Right lung (tissue), 5 donors: ENCODE data around the gene CCL8. TPM values are rescaled to one million over a fixed set of nuclear protein-coding genes. Genes with fewer than 3 reads are reported as not detected.

ENCODE experiments used
- DNase-seq, 2 donors: peaks; one replicate each; pipeline ENCODE4 v3.0.0-alpha.2; 2013
- polyA plus RNA-seq, 5 donors: library from polyadenylated mRNA; unstranded; fragments of 120-200 nt; gene quantifications; one replicate each; pipeline versions ENCODE4 v1.2.1 to v1.2.3, GENCODE V29; 2013; ENCODE audit warnings: inconsistent platforms in 1 of 5, low replicate concordance in 1 of 5; ENCODE audit not compliant: insufficient read length in 5 of 5, insufficient read depth in 1 of 5

Gene CCL8
- polyA plus RNA-seq, 5 donors, result 0.38 to 0.68 (median 0.49) TPM

DNA sequence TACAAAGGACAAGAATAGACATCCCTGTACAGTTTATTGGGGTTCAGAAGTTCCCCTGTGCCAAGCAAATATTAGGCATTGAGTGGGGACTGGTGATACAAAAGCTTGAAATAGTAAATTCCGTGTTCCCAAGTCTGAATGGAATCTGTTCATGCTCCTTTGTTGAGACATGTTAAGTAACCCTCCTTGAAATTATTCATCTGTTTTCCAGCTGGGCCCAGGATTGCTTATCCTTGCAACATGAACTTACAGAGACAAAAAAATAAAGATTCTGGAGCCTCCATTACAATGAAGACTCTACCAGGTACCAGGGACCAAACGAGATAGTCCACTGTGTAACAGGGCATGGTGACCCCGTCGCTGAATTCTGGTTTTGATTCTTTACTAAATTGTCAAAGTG, 6.1 kb upstream of the CCL8 start:
- peak in 1 of 2 donors; percentile 37 for DNase-seq

DNA sequence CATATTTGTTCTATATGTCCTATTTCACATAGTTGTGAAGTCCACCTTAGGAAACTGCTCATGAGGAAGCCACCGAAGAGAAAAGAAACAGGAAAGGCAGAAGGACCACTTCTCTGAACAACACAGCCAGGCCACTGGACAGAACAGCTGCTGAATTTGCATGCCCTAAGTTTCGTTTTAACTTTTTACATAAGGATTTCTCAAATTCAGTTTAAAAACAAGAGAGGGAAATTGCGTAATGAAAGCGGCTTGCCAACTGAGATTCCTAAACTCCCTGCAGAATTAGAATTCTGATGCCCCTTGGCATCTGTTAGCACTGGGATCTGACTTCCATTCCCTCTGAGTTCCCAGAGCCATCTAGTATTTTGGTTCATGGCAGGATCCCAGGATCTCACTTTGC, 5.0 kb upstream of the CCL8 start:
- peak; percentile 64 to 70 for DNase-seq

- no peak for DNase-seq
Observed at GRCh38 chr17:34318474-34318873, 761 bp upstream of the CCL8 start.

- no peak for DNase-seq
Observed at GRCh38 chr17:34321964-34322363, 2.7 kb downstream of the CCL8 start.

DNA sequence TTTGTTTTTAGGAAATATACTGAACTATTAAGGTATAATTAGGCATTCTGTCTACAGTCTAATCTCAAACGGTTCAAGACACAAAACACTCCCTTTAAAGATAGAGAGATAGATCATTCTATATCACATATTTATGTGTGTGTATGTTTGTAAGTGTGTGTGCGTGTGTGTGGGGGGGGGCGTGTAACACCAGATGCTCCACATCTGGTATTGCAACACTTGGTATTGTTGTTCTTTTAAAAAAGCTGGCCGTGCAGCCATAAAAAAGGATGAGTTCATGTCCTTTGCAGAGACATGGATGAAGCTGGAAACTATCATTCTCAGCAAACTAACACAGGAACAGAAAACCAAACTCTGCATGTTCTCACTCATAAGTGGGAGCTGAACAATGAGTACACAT, 8.3 kb downstream of the CCL8 start:
- DNase-seq, result peak; percentile 76 to 82

- no peak for DNase-seq
Observed at GRCh38 chr17:34337701-34338100, 18.5 kb downstream of the CCL8 start.

DNA sequence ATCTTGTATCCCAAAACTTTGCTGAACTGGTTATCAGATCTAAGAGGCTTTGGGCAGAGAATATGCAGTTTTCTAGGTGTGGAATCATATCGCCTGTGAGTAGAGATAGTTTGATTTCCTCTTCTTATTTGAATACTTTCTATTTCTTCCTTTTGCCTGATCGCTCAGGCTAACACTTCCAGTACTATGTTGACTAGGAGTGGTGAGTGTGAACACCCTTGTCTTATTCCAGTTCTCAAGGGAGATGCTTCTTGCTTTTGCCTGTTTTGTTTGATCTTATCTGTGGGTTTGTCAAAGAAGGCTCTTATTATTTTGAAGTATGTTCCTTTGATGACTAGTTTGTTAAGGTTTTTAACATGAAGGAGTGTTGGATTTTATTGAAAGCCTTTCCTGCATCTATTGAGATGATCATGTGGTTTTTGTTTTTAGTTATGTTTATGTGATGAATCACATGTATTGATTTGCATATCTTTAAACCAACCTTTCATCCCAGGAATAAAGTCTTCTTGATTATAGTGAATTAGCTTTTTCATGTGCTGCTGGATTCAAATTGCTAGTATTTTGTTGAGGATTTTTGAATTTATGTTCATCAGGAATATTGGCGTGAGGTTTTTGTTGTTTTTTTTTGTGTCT, 20.0 kb downstream of the CCL8 start:
- DNase-seq, result no peak

GRCh38 chr17:34341916-34342315, 22.7 kb downstream of the CCL8 start:
- no peak for DNase-seq

DNA sequence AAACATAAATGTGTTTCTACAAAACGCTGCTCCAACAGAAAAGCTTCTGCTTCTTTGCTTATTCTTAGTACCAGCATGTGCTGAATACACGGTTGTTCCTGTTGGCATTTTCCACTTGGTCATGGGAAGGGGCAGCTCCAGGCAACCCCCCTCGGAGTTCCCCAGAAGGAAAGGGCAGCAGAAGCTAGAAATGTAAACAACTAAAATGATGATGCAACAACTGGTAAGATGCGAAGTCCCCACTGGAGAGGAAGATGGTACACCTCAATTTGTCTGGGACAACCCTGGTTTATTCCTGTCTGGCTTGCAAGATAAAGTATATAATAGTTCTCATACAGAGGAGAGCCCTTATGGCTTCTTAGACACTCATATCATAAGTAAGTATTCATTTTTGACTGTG, 27.8 kb downstream of the CCL8 start:
- DNase-seq, result no peak

DNA sequence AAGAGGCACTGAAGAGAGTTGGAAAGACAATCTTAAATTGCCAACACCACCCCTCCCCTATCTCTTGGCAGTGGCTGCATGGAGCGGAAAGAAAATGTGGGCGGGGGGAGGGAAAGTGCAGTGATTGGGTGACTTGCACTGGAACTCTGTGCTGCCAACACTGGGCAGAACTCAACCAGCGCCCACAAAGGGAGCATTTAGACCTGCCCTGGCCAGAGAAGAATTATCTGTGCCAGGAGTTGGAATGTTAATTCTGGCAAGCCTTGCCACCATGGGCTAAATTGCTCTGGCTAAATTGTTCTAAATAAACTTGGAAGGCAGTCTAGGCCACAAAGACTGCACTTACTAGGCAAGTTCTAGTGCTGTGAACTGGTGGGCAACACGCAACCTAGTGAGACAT, 30.5 kb downstream of the CCL8 start:
- no peak for DNase-seq

GRCh38 chr17:34351096-34351495, 31.9 kb downstream of the CCL8 start:
- peak; percentile 54 to 63 for DNase-seq

- DNase-seq, result peak; percentile 61 to 67
Observed at GRCh38 chr17:34352191-34352590, 33.0 kb downstream of the CCL8 start.

GRCh38 chr17:34354637-34355036, 35.4 kb downstream of the CCL8 start:
- peak in 1 of 2 donors; percentile 42 for DNase-seq

DNA sequence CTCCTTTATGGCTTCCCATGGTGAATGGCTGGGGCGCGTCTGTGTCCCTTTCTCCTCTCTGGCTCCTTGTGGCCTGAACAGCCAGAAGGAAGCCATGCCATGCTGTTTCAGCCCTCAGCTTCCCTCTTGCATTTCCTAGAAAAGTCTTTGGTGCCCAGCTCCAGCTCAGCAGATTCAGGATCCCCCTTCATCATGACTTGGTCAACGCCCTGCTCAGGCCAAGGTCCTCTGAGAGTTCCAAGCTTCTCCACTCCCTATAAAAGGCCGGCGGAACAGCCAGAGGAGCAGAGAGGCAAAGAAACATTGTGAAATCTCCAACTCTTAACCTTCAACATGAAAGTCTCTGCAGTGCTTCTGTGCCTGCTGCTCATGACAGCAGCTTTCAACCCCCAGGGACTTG, 37.0 kb downstream of the CCL8 start, which contains the start of gene CCL13:
CCL13 (plus strand) TSS at position 287 of the 400 bp plus-strand sequence; CDS start at position 334, 47 bp downstream.
- DNase-seq, result no peak

DNA sequence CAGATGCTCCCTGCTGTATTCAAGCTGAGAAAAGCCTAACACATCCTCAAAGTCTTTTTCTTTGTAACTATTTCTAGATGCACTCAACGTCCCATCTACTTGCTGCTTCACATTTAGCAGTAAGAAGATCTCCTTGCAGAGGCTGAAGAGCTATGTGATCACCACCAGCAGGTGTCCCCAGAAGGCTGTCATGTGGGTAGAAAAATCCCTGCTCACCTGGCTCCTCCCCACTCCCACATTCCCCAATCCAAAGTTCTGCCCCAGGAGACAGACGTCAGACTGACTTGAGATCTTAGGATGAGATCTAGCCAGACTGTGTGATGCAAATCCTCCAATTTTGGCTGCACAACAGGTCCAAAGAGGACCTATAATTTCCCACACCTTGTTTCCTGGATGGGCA, 38.2 kb downstream of the CCL8 start:
- DNase-seq, result no peak

DNA sequence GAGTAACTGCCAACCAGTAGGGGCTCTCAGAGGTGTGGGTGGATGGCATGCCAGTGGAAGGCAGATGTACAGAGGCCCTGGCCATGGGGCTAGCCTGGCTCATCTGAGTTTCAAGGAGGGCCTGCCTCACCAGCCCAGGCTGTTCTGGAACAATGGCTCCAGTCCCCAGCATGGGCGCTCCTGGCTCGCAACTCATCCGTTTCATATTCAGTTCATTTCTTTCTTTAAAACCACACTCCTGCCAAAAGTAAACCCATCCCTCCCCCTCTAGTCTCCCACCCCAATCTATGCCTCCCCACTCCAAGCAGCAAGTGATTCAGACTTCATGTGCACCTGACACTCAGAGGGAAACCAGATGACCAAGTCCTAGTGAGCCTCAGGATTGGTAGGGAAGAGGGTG, 39.4 kb downstream of the CCL8 start:
- no peak for DNase-seq

DNA sequence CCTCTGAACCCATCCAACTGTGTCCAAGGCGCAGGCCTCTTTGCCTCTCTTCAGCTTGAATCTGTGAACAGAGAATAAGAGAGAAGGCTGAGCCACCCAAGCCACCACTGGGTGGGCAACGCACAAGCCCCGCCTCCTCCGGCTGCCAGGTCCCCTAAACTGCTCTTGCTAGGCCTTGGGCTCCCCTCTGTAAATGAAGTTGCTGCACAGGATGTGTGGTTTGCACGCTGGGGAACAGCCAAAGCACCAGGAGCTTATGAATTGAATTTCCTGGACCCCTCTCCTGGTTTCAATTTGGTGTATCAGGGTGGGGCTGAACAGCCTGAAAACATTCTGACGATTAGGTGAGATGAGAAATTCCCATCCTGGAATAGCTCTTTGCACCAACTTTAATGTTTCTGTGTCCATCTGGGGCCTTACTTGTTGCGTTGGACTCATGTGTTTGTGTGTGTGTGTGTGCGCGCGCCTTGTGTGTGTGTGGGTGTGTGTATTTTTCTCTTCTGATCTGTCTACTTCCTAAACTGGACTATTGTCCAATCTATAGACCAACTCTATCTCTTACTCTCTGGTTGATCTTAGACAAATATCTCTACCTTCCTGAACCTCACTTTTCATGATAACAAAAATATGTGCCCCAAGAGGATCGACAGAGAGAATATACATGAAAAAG, 41.5 kb downstream of the CCL8 start:
- no peak for DNase-seq

DNA sequence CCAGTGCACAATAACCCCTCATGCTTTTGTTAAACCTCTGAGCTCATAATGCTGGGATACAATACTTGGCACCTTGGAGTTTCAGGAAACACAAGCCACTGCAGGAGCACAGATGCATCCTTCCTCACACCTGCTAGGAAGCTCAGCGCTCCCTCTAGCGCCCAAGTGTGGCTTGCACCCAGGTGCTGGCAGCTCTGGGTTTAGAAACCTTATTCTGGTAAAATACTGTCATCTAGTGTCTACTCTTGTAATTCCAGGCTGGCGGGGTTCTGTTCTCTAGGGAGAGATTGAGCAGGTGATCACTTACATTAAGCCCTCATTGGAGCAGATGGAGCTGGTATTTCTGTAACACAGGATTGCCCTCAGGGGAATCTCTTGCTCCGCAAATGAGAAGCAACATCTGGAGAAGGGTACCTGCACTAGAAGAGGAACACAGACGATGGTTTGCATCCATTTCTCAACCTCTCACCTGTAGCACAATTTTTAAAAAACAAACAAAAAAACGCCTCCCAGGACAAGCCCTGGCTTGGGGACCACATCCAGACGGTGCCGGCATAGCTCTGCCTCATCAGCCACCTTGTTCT, 42.3 kb downstream of the CCL8 start:
- peak; percentile 76 to 87 for DNase-seq

DNA sequence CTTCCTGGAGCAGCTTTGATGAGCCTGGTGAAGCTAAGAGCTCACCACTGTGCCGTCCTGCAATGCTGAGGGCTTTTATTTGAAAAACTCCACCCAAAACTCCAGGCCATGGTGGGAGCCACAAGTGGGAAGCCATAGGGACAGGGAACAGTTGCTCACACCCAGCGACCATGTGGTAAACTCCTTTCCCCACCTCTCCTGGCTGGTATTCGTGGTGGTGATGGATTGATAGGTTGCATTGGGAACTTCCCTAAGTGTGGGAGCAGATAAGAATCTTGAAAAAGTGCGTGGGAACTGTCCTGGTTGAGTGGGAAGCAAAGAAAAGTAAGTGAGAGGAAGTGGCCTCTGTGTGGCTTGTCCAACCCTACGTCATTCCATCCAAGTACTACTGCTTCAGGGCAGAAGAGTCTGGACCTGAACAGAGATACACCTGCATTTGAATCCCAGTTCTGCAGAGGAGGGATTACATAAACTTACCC, 44.0 kb downstream of the CCL8 start, which contains the start of gene CCL1:
CCL1 (minus strand) TSS at position 51 of the 479 bp plus-strand sequence. CDS start 72 bp downstream, outside the sequence.
- no peak for DNase-seq

GRCh38 chr17:34364751-34365150, 45.5 kb downstream of the CCL8 start:
- no peak for DNase-seq

DNA sequence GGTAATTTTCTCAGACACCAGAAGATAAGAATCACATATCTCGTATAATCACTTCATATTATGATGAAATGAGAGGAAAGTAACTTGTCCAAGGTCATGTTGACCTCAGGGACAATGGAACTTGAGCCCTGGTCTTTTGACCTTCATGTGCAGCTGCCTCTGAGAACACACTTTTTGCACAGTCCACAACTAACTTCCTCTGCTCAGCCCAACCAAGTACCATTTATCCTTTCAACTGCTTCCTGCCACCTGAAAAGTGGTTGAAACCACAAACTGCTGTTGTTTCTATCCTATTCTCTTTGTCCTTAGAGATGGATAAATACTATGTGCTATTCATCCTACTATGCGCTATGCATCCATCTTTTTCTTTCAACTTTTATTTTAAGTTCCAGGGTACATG, 46.1 kb downstream of the CCL8 start:
- no peak for DNase-seq

GRCh38 chr17:34366010-34366409, 46.8 kb downstream of the CCL8 start:
- DNase-seq, result no peak

GRCh38 chr17:34366529-34367107, 47.4 kb downstream of the CCL8 start:
- DNase-seq, result no peak
